Liver (tissue), 3 donors: ENCODE data around the gene SYNDIG1.

ENCODE experiments used
- EGR1 ChIP-seq, 2 donors: IDR thresholded peaks; 2 replicates each; pipeline ENCODE4 v1.6.1; 2016 to 2018; ENCODE audit warnings: antibody characterized with exemption in 2 of 2, low read depth in 2 of 2
- GABPA ChIP-seq, 2 donors: IDR thresholded peaks in 1 of 2; conservative IDR thresholded peaks in 1 of 2; 2 replicates each; pipeline ENCODE4 v1.6.1; 2016; ENCODE audit warnings: antibody characterized with exemption in 2 of 2, mild to moderate bottlenecking in 1 of 2, moderate library complexity in 1 of 2
- NR2F2 ChIP-seq: IDR thresholded peaks from 2 replicates; pipeline ENCODE4 v1.6.1; 2016; ENCODE audit warnings: antibody characterized with exemption
- TAF1 ChIP-seq: conservative IDR thresholded peaks from 2 replicates; pipeline ENCODE4 v1.6.1; 2016; ENCODE audit warnings: antibody characterized with exemption, mild to moderate bottlenecking
- TF ChIP-seq, protein P1 (sequence below): fragments of 150-350 bp; IDR thresholded peaks from 2 replicates; pipeline ENCODE4 v1.5.1; 2017; ENCODE audit warnings: improper control_type of control experiment, low read depth, low read length; ENCODE audit not compliant: missing input control
- TF ChIP-seq, protein P2 (sequence below): IDR thresholded peaks from 2 replicates; pipeline ENCODE4 v1.6.1; 2016; ENCODE audit warnings: antibody characterized with exemption
- TF ChIP-seq, protein P3 (sequence below): IDR thresholded peaks from 2 replicates; pipeline ENCODE4 v1.6.1; 2016; ENCODE audit warnings: antibody characterized with exemption
- TF ChIP-seq, protein P4 (sequence below): IDR thresholded peaks from 2 replicates; pipeline ENCODE4 v1.6.1; 2016; ENCODE audit warnings: antibody characterized with exemption, mild to moderate bottlenecking
- donor health status: healthy.
- donor health status: healthy.

DNA sequence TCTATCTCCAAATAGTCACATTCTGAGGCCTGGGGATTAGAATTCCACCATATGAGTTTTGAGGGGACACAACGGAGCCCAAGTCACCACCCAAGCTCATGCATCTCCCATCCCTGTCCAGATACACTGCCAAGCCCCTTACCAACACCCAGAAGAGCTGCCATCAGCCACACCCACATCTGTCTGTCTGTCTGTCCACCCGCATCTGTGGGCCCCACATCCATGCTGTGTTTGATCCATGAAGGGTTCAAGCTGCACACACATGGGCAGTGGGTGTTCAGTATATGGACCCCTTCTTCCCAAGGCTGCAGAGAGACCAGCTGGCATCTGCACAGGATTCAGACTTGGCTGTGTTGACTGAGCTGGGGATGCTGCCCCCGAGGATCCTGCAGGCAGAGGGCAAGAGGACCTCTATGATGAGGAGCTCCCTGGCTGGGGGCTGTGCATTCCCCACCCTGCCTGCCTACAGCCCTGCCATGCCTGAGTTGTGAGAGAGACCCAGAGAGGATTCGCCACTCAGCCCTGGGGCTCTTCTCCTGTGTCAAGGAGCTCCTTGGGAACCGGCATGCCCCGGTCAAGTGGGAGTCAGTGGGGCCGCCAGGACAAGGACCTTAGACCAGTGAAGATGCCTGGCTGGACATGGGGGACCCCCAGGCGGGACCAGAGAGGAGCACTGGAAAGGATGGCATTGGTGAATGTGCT lies 206.4 kb downstream of the SYNDIG1 start:
- TF ChIP-seq, protein P1, sequence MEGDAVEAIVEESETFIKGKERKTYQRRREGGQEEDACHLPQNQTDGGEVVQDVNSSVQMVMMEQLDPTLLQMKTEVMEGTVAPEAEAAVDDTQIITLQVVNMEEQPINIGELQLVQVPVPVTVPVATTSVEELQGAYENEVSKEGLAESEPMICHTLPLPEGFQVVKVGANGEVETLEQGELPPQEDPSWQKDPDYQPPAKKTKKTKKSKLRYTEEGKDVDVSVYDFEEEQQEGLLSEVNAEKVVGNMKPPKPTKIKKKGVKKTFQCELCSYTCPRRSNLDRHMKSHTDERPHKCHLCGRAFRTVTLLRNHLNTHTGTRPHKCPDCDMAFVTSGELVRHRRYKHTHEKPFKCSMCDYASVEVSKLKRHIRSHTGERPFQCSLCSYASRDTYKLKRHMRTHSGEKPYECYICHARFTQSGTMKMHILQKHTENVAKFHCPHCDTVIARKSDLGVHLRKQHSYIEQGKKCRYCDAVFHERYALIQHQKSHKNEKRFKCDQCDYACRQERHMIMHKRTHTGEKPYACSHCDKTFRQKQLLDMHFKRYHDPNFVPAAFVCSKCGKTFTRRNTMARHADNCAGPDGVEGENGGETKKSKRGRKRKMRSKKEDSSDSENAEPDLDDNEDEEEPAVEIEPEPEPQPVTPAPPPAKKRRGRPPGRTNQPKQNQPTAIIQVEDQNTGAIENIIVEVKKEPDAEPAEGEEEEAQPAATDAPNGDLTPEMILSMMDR: no peak
- TF ChIP-seq, protein P2, sequence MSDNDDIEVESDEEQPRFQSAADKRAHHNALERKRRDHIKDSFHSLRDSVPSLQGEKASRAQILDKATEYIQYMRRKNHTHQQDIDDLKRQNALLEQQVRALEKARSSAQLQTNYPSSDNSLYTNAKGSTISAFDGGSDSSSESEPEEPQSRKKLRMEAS: no peak
- TF ChIP-seq EGR1 (IDR thresholded peaks at IDR 0.05; ENCODE audit: low read depth in 2 of 2): no peak
- no peak for TF ChIP-seq TAF1
- no peak for TF ChIP-seq GABPA (IDR thresholded peaks at IDR 0.05 in 1 of 2, conservative IDR thresholded peaks at IDR 0.05 in 1 of 2)
- TF ChIP-seq NR2F2: no peak
- TF ChIP-seq, protein P3, sequence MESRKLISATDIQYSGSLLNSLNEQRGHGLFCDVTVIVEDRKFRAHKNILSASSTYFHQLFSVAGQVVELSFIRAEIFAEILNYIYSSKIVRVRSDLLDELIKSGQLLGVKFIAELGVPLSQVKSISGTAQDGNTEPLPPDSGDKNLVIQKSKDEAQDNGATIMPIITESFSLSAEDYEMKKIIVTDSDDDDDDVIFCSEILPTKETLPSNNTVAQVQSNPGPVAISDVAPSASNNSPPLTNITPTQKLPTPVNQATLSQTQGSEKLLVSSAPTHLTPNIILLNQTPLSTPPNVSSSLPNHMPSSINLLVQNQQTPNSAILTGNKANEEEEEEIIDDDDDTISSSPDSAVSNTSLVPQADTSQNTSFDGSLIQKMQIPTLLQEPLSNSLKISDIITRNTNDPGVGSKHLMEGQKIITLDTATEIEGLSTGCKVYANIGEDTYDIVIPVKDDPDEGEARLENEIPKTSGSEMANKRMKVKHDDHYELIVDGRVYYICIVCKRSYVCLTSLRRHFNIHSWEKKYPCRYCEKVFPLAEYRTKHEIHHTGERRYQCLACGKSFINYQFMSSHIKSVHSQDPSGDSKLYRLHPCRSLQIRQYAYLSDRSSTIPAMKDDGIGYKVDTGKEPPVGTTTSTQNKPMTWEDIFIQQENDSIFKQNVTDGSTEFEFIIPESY: no peak
- TF ChIP-seq, protein P4, sequence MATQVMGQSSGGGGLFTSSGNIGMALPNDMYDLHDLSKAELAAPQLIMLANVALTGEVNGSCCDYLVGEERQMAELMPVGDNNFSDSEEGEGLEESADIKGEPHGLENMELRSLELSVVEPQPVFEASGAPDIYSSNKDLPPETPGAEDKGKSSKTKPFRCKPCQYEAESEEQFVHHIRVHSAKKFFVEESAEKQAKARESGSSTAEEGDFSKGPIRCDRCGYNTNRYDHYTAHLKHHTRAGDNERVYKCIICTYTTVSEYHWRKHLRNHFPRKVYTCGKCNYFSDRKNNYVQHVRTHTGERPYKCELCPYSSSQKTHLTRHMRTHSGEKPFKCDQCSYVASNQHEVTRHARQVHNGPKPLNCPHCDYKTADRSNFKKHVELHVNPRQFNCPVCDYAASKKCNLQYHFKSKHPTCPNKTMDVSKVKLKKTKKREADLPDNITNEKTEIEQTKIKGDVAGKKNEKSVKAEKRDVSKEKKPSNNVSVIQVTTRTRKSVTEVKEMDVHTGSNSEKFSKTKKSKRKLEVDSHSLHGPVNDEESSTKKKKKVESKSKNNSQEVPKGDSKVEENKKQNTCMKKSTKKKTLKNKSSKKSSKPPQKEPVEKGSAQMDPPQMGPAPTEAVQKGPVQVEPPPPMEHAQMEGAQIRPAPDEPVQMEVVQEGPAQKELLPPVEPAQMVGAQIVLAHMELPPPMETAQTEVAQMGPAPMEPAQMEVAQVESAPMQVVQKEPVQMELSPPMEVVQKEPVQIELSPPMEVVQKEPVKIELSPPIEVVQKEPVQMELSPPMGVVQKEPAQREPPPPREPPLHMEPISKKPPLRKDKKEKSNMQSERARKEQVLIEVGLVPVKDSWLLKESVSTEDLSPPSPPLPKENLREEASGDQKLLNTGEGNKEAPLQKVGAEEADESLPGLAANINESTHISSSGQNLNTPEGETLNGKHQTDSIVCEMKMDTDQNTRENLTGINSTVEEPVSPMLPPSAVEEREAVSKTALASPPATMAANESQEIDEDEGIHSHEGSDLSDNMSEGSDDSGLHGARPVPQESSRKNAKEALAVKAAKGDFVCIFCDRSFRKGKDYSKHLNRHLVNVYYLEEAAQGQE: no peak
